GM19351 (cell line): ENCODE measurements around the gene NLRP7.

Experiments
- ATAC-seq: cut with Tn5 transposase; IDR thresholded peaks from one replicate; pipeline ENCODE4 v1.9.1; 2021; ENCODE audit warnings: mild to moderate bottlenecking, moderate library complexity; ENCODE audit not compliant: unreplicated experiment

The NLRP7 gene

GRCh38 chr19:54875506-54875905 is 71.8 kb downstream of the NLRP7 start:
- ATAC-seq = no peak

- no peak for ATAC-seq
Observed at GRCh38 chr19:54873990-54874389, 73.3 kb downstream of the NLRP7 start, which contains the start of gene FCAR. Gene FCAR (plus strand): TSS chr19:54874235. CDS start chr19:54874290, 55 bp downstream.
